ENCODE measurements around the gene ADAT2. TPM values are rescaled to one million over a fixed set of nuclear protein-coding genes. Genes with fewer than 3 reads are reported as not detected.
A peak's percentile ranks its signal among the peaks of the same experiment; 100 is the strongest.

ADAT2 gene
- total RNA-seq (1 to 10 TPM; 2.2 to 8.7 (median 2.9) TPM), polyA plus RNA-seq (1 to 10 TPM in 2 of 3 donors, under 1 TPM in 1; 0.60 to 6.0 (median 1.4) TPM)

- peaks cover 0 to 29% (median 20%) of the 10 kb centered on the region in 4 donors for H3K4me1 ChIP-seq
- TF ChIP-seq POLR2AphosphoS5 (IDR thresholded peaks at IDR 0.05) (peak; percentile 69 to 89 (median 83)), EP300 (IDR thresholded peaks at IDR 0.05) (no peak), POLR2A (IDR thresholded peaks at IDR 0.05) (peak; percentile 28 to 49)
- peak within 1 kb of the TSS; percentile 69 to 79 (median 76) for H3K27ac ChIP-seq
- no peaks in the 10 kb centered on the region for H3K27me3 ChIP-seq
- peak within 1 kb of the TSS; percentile 52 to 88 (median 76) for H3K4me3 ChIP-seq
- H3K9me3 ChIP-seq, result no peaks in the 10 kb centered on the region
- DNase-seq, result peak; percentile 95
- intact Hi-C loops (cut with DNase I), result loop anchor here (5.0 kb wide), 3 partner anchors 62 to 503 kb away; partner anchors contain the start of genes FUCA2, HIVEP2 and LTV1
- WGBS, 2 donors, result 0 to 1% methylated on average over 56 of the region's 56 CpGs
- H3K36me3 ChIP-seq, result peaks cover 0 to 6% (median 0%) of the 10 kb centered on the region in 4 donors
Measured at GRCh38 chr6:143450453-143451371, at the start of gene ADAT2, which contains the start of gene PEX3. ADAT2 (minus strand) TSS chr6:143450695; CDS start chr6:143450658, 37 bp downstream. PEX3 (plus strand) TSS chr6:143450805; CDS start chr6:143451043, 238 bp downstream.

GRCh38 chr6:143498428-143498827, 47.9 kb upstream of the ADAT2 start:
- intact Hi-C loops (cut with DNase I), result no loop called here
- H3K4me3 ChIP-seq, result no peak overlapping the region
- H3K27me3 ChIP-seq, result no peaks in the 10 kb centered on the region
- DNase-seq, result no peak
- no peak overlapping the region for H3K27ac ChIP-seq
- no peaks in the 10 kb centered on the region for H3K4me1 ChIP-seq
- peaks cover 0 to 86% (median 14%) of the 10 kb centered on the region in 4 donors for H3K36me3 ChIP-seq
- TF ChIP-seq EP300 (IDR thresholded peaks at IDR 0.05), result no peak
- no peaks in the 10 kb centered on the region for H3K9me3 ChIP-seq
- WGBS, 2 donors, result 80 to 89% methylated on average over 4 of the region's 4 CpGs

GRCh38 chr6:143496974-143497373, 46.5 kb upstream of the ADAT2 start:
- no peaks in the 10 kb centered on the region for H3K4me1 ChIP-seq
- intact Hi-C loops (cut with DNase I), result no loop called here
- no peak overlapping the region for H3K27ac ChIP-seq
- no peaks in the 10 kb centered on the region for H3K27me3 ChIP-seq
- no peak for TF ChIP-seq POLR2A (IDR thresholded peaks at IDR 0.05)
- no peak for TF ChIP-seq POLR2AphosphoS5 (IDR thresholded peaks at IDR 0.05)
- no peak for TF ChIP-seq CTCF (IDR thresholded peaks at IDR 0.05)
- no peak for TF ChIP-seq EP300 (IDR thresholded peaks at IDR 0.05)
- H3K4me3 ChIP-seq, result no peak overlapping the region
- no peaks in the 10 kb centered on the region for H3K9me3 ChIP-seq
- peaks cover 0 to 80% (median 14%) of the 10 kb centered on the region in 4 donors for H3K36me3 ChIP-seq
- DNase-seq, result no peak
- 98 to 100% methylated on average over 1 of the region's 1 CpG for WGBS, 2 donors

- Histone ChIP-seq H3K36me3 (peaks cover 0 to 28% (median 4%) of the 10 kb centered on the region in 4 donors), H3K4me3 (no peak overlapping the region), H3K27me3 (no peaks in the 10 kb centered on the region), H3K9me3 (no peaks in the 10 kb centered on the region), H3K27ac (no peak overlapping the region), H3K4me1 (no peaks in the 10 kb centered on the region)
- 96% methylated on average over 8 of the region's 8 CpGs for WGBS, 2 donors
- intact Hi-C loops (cut with DNase I), result no loop called here
- no peak for TF ChIP-seq EP300 (IDR thresholded peaks at IDR 0.05)
- no peak for TF ChIP-seq POLR2A (IDR thresholded peaks at IDR 0.05)
- no peak for TF ChIP-seq CTCF (IDR thresholded peaks at IDR 0.05)
- no peak for TF ChIP-seq POLR2AphosphoS5 (IDR thresholded peaks at IDR 0.05)
- DNase-seq, result no peak
Measured at GRCh38 chr6:143490775-143491174, 40.3 kb upstream of the ADAT2 start.

DNA sequence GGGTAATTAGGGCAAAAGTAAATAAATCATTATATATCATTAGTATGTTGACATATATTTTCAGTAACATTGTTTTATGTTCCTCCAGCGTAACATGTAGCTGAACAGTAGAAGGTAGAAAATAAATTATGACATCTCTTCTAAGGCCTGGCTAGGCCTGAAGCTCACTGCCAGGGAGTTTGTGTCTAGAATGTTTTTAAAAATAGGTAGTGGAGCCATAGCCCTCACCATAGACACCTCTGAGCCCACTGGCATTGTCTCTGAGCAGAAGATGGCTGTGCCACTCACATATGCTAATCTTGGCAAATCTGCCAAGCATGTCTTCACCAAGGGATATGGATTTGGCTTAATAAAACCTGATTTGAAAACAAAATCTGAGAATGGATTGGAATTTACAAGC, 39.7 kb upstream of the ADAT2 start:
- Histone ChIP-seq H3K27ac (no peak overlapping the region), H3K4me3 (no peak overlapping the region), H3K36me3 (peaks cover 0 to 23% (median 4%) of the 10 kb centered on the region in 4 donors), H3K4me1 (no peaks in the 10 kb centered on the region), H3K9me3 (no peaks in the 10 kb centered on the region), H3K27me3 (no peaks in the 10 kb centered on the region)
- no peak for DNase-seq
- intact Hi-C loops (cut with DNase I), result no loop called here
- 92 to 94% methylated on average over 1 of the region's 1 CpG for WGBS, 2 donors
- no peak for TF ChIP-seq CTCF (IDR thresholded peaks at IDR 0.05)
- no peak for TF ChIP-seq POLR2A (IDR thresholded peaks at IDR 0.05)
- no peak for TF ChIP-seq POLR2AphosphoS5 (IDR thresholded peaks at IDR 0.05)
- no peak for TF ChIP-seq EP300 (IDR thresholded peaks at IDR 0.05)

Data from sigmoid colon (tissue), 7 donors.